Natural killer cell treated with Interleukin-12 subunit alpha and Interleukin-12 subunit beta and Interleukin-15 and Interleukin-18, amount 100 ng/mL, for 72 hours (primary cell): Measurements from ENCODE around the gene ZNF469. TPM values are rescaled to one million over a fixed set of nuclear protein-coding genes. Genes with fewer than 3 reads are reported as not detected.

Source experiments
- ATAC-seq, 2 donors: fragments of 150-1000 bp; cut with Tn5 transposase in 1 of 2; sonication (Bioruptor Pico), chemical (Tn5 transposase) in 1 of 2; 2 replicates each; pipeline ENCODE4 v1.10.0; 2021
- DNase-seq: peaks from one replicate; pipeline ENCODE4 v3.0.0; 2022; ENCODE audit warnings: low spot score
- H3K27ac Mint-ChIP-seq, 2 donors: 1 replicate in 1 of 2; 2 replicates in 1 of 2; pipeline ENCODE4 v1.8.0; 2022; ENCODE audit warnings: mixed read lengths in 2 of 2, mild to moderate bottlenecking in 1 of 2, moderate library complexity in 1 of 2
- H3K27me3 Mint-ChIP-seq, 2 donors: 1 replicate in 1 of 2; 2 replicates in 1 of 2; pipeline ENCODE4 v1.8.0; 2022; ENCODE audit warnings: mixed read lengths in 2 of 2
- H3K36me3 Mint-ChIP-seq: one replicate; pipeline ENCODE4 v1.8.0; 2022; ENCODE audit warnings: mixed read lengths
- H3K4me1 Mint-ChIP-seq, 2 donors: 1 replicate in 1 of 2; 2 replicates in 1 of 2; pipeline ENCODE4 v1.8.0; 2022; ENCODE audit warnings: low read depth in 2 of 2, mixed read lengths in 2 of 2, mild to moderate bottlenecking in 1 of 2
- H3K4me3 Mint-ChIP-seq: one replicate; pipeline ENCODE4 v1.8.0; 2022; ENCODE audit warnings: mixed read lengths
- H3K9me3 Mint-ChIP-seq: 2 replicates; pipeline ENCODE4 v1.8.0; 2022; ENCODE audit warnings: mixed read lengths
- total RNA-seq, 2 donors: library from RNA; stranded (reverse); gene quantifications; one replicate each; pipeline ENCODE4 v1.2.3, GENCODE V29; 2022

Gene ZNF469
- total RNA-seq, 2 donors from 2014 or later: 3.0 to 6.1 TPM

DNA sequence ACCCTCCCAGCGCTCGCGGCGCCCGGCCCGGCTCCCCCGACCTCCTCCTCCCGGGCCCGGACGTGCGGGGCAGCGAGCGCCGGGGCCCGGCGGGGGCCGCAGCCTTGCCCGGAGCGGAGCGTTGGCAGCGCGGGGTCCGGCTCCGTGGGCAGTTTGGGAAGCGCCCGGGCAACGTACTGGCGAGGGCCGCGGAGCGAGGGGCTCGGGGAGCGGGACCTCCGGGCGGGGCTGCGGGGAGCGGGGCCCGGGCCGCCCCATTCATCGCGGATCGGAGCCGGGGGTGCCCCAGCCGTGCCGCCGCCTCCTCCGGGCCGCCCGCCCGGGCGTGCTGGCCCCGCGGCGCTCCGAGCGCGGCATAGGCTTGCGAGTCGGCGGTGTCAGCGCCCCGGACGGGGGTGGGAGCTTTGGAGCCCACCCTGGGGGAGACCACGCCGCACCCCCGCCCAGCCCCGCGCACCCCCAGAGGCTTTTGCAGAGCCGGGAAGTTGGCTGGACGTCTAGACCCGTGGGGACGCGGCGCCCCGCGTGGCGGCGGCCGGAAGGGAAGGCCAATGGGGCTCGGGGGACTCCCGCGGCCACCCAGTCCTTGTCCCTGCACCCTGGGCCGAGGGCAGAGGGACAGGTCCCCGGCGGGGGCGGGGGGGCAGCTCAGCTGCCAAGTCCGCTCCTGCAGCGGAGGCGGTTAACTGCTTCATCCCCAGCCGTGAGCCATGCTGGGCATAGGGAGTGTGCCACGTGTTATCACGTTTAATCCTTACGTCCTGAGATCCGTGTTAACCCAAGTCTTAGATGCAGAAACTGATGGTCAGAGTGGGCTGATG, 852 bp downstream of the ZNF469 start:
- Mint-ChIP-seq H3K27ac (no peak overlapping the region), H3K4me1 (no peaks in the 10 kb centered on the region), H3K4me3 (no peak overlapping the region), H3K9me3 (no peaks in the 10 kb centered on the region), H3K27me3 (peaks cover 6 to 14% of the 10 kb centered on the region in 2 donors), H3K36me3 (no peaks in the 10 kb centered on the region)
- DNase-seq: peak; percentile 55
- no peak for ATAC-seq

DNA sequence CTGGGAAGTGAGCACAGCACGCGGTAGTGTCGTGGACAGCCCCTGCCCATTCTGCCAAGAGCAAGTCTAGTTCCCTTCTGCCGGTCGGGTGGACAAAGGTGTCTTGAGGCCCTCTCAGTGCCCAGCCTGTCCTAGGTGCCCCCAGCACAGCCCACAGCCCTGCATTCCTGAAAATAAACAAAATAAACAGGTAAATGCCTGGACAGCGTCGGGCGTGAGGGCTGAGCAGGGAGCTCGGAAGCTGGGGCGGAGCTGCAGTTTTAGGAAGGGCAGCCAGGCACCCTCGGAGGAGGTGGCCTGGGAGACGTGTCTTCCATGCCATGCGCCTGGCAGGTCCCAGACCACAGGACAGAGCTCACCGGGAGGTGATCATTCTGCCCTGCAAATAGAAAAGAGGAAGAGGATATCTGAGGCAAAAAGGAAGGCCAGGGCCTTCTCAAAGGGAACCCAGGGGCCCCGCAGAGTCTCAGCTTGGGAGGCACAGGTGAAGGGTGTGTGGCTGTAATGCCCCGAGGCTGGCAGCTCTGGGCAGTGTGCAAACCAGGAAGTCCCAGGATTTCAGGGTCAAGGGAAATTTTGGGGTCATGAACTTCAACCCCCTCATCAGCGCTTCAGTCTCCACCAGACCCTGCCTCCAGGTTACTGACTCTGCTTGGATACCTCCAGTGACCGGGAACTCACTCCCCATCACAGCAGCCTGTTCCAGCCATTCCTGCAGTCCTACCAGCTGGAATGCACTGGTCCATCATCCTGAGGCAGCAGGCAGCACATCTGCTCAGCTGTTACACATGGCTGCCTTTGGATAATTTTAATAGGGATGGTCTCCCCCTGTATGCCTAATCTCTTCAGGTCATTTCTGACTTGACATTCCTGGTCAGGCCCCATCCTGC, 1.7 kb downstream of the ZNF469 start:
- Mint-ChIP-seq H3K27me3 (peaks cover 6 to 14% of the 10 kb centered on the region in 2 donors), H3K9me3 (no peaks in the 10 kb centered on the region), H3K36me3 (no peaks in the 10 kb centered on the region), H3K4me3 (no peak overlapping the region), H3K4me1 (no peaks in the 10 kb centered on the region), H3K27ac (no peak overlapping the region)
- no peak for DNase-seq
- no peak for ATAC-seq

DNA sequence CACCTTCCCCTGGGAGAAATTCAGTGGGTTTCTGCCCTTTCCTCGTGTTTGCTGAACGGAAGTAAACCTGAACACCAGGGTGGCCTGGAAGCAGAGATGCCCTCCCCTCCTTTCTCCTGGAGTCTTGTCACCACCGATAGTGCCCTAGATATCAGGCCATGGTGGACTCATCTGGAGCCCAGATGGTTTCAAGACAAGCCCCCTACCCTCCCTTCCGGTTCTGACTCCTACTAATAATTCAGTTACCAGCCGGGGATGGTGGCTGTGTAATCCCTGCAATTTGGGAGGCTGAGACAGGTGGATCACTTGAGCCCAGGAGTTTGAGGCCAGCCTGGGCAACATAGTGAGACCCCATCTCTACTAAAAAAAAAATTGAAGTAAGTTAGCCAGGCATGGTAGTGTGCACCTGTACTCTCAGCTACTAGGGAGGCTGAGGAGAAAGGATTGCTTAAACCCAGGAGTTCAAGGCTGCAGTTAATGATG, 2.4 kb downstream of the ZNF469 start:
- Mint-ChIP-seq H3K36me3 (no peaks in the 10 kb centered on the region), H3K27ac (no peak overlapping the region), H3K9me3 (no peaks in the 10 kb centered on the region), H3K4me1 (no peaks in the 10 kb centered on the region), H3K27me3 (peaks cover 6 to 14% of the 10 kb centered on the region in 2 donors), H3K4me3 (no peak overlapping the region)
- DNase-seq (no peak), ATAC-seq (no peak)

DNA sequence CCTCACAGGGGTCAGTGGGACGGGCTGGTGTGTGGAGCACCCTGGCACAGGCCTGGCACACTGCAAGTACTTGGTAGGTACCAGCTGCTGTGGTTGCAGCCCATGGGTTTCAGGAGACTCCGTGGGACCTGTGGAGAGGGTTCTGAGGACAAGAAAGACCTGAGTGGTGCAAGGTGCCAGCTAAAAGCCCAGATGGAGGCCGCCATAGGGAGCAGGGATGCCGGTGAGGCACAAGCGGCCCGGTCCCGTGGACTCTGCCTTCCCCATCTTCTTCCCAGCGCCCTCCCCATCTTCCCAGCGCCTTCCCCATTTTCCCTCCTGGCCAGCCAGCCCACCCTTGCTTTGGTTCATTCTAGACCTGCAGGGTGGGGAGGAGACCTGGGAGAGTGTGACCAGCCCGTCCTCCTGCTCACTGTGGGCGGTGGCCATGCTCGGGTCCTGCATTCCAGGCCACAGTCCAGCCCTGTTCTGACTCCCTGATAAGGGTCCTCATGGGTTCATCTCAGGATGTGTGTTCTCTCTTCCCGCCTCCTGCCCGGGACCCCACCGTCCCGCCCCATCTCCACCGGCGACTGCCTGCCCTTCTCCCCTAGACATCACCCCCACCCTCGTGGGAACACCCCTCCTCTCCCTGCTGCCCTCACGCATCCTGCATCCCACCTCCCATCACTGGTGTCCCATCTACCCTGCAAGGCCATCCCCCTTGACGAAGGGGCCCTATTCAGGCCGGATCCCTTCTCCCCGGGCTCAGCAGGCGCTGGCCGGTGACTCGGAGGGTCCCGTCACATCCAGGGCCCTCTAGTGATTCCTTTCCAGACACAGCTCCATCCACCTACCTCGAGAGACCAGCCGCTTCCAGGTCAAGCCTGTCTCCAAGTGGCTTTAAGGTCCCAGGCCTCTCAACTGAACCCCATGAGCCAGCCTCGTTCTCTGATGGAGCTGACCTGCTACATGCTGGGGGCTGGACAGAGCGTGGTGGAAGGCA, 3.4 kb downstream of the ZNF469 start:
- H3K4me1 Mint-ChIP-seq: no peaks in the 10 kb centered on the region
- ATAC-seq: no peak
- H3K27ac Mint-ChIP-seq: no peak overlapping the region
- DNase-seq: no peak
- H3K36me3 Mint-ChIP-seq: no peaks in the 10 kb centered on the region
- no peak overlapping the region for H3K4me3 Mint-ChIP-seq
- H3K9me3 Mint-ChIP-seq: no peaks in the 10 kb centered on the region
- H3K27me3 Mint-ChIP-seq: peaks cover 6 to 17% of the 10 kb centered on the region in 2 donors

DNA sequence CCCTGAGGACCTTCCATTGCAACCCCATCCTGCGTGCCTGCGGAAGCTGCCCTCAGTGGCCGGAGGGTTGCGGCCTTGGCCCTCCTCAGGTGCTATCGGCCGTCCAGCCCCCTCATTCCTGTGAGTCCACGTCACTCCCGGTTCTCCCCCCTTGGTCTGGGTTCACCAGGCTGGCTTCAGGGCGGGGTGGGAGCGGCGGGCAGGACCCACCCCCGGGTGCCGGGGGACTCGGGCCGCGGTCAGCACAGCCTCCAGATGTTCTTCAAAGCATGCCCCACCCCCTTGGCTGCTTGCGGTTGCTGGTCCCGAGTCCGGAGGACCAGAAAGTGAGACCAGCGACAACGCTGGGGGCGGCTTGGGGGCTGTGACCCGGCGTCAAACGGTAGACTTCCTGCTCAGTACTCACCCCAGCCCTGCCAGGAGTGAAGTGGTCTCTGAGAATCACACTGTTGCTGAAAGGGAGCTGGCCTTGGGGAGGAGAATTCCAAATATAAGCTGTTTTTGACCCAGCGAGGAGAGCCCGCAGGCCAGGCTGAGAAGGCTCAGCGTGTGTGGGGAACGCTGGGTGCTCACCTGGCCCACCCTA, 4.5 kb downstream of the ZNF469 start:
- no peak for DNase-seq
- H3K4me3 Mint-ChIP-seq: no peak overlapping the region
- H3K36me3 Mint-ChIP-seq: no peaks in the 10 kb centered on the region
- H3K4me1 Mint-ChIP-seq: no peaks in the 10 kb centered on the region
- H3K9me3 Mint-ChIP-seq: no peaks in the 10 kb centered on the region
- peaks cover 5 to 19% of the 10 kb centered on the region in 2 donors for H3K27me3 Mint-ChIP-seq
- H3K27ac Mint-ChIP-seq: no peak overlapping the region
- ATAC-seq: no peak

DNA sequence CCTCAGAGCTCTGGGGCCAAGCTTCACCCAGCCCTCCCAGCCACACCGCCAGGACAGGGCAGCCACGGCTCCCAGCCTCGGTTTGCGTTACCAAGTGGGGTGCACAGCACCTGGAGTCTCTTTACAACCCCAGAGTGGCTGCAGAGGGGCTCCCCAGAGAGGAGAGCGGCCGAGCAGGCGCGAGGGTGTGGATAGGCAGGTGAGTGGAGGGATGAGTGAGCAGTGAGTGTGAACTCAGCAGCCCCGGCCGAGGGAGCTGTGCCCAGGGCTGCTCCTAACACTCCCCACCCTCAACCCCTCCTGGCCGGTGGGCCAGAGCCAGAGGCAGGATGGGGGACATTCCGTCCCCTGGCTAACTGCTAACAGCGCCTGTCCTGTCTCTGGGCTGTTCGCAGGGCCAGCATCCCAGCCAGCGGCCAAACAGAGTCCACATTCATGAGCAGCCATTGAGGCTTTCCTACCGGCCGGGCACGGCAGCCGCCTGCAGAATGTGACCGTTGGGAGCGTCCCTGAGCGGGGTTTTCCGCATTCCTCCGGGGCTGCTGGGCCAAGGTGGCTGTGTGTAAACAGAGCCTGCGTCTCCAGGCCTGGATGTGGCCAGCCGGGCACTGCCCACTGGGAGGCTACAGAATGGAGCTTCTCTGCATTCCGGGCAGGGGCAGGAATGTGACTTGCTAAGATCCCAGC, 5.3 kb downstream of the ZNF469 start:
- H3K27me3 Mint-ChIP-seq: peaks cover 5 to 18% of the 10 kb centered on the region in 2 donors

DNA sequence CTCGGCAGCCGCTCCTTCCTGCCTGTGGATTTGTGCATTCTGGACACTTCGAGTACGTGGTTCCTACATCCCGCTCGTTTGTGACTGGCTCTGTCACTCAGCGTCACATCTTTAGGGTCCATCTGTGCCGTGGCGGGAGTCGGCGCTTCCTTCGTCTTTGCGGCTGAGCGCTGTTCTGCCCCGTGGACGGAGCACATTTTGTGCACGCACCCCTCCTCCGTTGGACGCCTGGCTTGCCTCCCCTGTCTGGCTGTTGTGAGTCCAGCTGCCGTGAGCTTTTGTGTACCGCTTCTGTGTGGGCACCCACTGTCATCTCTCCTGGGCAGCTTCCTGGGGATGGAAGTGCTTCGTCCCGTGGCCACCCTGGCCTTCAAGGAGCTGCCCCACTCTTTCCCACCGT, 6.4 kb downstream of the ZNF469 start:
- Mint-ChIP-seq H3K4me1 (no peaks in the 10 kb centered on the region), H3K9me3 (no peaks in the 10 kb centered on the region), H3K27me3 (peaks cover 5 to 16% of the 10 kb centered on the region in 2 donors), H3K4me3 (no peak overlapping the region), H3K36me3 (no peaks in the 10 kb centered on the region), H3K27ac (no peak overlapping the region)
- ATAC-seq (no peak), DNase-seq (no peak)

More for the DNA sequence above, 5.3 kb downstream of the ZNF469 start:
- no peak for DNase-seq
- H3K9me3 Mint-ChIP-seq: no peaks in the 10 kb centered on the region
- H3K4me3 Mint-ChIP-seq: no peak overlapping the region
- no peaks in the 10 kb centered on the region for H3K36me3 Mint-ChIP-seq
- no peak for ATAC-seq
- H3K27ac Mint-ChIP-seq: no peak overlapping the region
- no peaks in the 10 kb centered on the region for H3K4me1 Mint-ChIP-seq

DNA sequence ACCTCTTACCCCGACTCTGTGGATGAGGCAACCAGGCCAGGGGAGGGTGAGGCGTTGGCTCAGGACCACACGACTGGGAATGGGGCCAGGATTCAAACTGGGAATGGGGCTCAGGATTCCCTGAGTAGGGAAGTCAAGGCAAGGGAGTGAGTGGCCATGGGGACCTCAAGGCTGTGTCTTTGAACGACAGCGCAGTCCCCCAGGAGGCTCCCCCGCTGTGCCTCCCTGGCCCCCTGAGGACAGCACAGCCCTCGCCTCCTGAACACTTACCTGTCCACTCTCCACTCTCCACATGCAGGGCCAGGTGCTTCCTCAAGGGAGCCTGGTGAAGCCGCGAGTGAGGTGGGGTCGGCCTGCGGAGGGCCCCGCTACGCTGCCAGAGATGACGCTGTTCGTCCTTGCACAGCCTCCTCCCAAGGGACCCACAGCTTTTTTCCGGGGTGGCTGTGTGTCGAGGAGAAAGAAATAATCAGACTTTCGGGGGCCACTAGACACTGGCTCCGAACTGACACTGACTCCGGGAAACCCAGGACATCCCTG, 6.9 kb downstream of the ZNF469 start:
- DNase-seq: no peak
- no peak overlapping the region for H3K4me3 Mint-ChIP-seq
- H3K27ac Mint-ChIP-seq: no peak overlapping the region
- peaks cover 5 to 13% of the 10 kb centered on the region in 2 donors for H3K27me3 Mint-ChIP-seq
- no peak for ATAC-seq
- no peaks in the 10 kb centered on the region for H3K36me3 Mint-ChIP-seq
- H3K4me1 Mint-ChIP-seq: no peaks in the 10 kb centered on the region
- H3K9me3 Mint-ChIP-seq: no peaks in the 10 kb centered on the region

DNA sequence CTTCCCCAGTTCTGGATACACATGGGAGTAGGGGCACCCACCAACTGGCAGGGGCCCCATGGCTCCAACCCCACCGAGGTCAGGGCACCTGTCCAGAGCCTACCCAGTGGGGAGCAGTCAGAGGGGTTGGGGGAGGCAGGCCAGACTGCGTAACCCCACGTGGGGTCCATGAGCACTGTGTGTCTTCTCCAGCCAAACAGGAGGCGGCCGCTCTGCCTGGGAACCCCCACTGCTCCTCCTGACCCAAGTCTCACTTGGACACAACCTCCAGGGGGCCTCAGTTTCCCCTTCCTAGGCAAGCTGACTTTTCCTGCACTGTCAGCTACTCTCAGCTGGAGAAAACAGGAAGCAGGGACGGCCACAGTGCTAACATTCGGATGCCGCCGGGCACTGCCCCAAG, 7.5 kb downstream of the ZNF469 start:
- no peaks in the 10 kb centered on the region for H3K9me3 Mint-ChIP-seq
- peaks cover 5 to 13% of the 10 kb centered on the region in 2 donors for H3K27me3 Mint-ChIP-seq
- no peaks in the 10 kb centered on the region for H3K36me3 Mint-ChIP-seq
- H3K27ac Mint-ChIP-seq: no peak overlapping the region
- H3K4me3 Mint-ChIP-seq: no peak overlapping the region
- ATAC-seq (no peak), DNase-seq (no peak)
- H3K4me1 Mint-ChIP-seq: no peaks in the 10 kb centered on the region

DNA sequence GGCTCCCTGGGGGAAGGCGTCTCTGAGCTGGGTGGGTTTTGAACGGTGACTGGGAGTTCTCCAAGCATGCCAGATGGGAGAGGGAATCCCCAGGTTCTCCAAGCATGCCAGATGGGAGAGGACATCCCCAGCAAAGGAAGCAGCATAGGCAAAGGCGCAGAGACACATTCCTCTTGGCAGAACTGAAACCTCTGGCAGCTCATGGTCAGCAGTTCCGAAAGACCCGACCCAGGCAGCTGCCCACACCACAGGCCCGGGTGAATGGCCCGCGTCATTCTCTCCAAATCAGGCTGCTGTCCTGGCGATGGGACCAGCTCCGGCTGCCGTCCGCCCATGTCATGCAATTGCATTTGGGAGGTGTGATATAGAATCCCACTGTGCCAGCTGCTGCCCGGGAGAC, 8.0 kb downstream of the ZNF469 start:
- Mint-ChIP-seq H3K27me3 (peaks cover 5 to 13% of the 10 kb centered on the region in 2 donors), H3K9me3 (no peaks in the 10 kb centered on the region), H3K36me3 (no peaks in the 10 kb centered on the region), H3K4me1 (no peaks in the 10 kb centered on the region), H3K27ac (no peak overlapping the region), H3K4me3 (no peak overlapping the region)
- no peak for DNase-seq
- no peak for ATAC-seq

DNA sequence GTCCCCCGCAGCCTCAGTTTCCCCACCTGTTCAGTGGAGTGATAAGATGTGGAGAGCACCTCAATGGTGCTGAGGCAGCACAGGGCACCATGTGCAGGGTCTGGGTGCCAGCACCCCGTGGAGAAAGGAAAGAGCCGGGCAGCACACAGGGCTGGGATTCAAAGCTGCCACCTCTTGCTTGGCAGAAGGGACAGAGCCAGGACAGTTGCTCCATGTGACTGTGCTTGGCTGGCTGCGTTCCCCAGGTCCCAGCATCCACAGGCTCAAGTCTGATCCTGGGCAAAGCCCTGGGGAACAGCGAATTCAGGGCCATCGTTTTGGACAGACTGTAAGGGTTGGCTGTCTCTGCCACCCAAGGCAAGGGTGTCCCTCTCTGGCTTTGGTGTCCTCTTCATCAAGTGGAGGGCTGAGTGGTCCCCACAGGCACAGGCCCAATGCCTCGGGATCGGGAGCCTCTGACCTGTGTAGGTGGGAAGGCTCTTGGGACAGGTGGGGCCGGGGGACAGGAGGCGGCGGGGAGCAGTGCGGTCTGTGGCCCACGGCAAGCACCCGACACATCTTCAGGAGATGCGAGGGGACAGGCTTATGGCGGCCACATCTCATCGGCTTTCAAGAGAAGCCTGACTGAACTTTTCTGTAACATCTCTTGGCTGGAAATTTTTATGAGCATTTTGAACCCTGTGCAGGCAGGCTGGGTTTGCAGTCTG, 8.5 kb downstream of the ZNF469 start:
- Mint-ChIP-seq H3K36me3 (no peaks in the 10 kb centered on the region), H3K9me3 (no peaks in the 10 kb centered on the region), H3K4me3 (no peak overlapping the region), H3K4me1 (no peaks in the 10 kb centered on the region), H3K27me3 (peaks cover 5 to 11% of the 10 kb centered on the region in 2 donors), H3K27ac (no peak overlapping the region)
- DNase-seq (no peak), ATAC-seq (no peak)

DNA sequence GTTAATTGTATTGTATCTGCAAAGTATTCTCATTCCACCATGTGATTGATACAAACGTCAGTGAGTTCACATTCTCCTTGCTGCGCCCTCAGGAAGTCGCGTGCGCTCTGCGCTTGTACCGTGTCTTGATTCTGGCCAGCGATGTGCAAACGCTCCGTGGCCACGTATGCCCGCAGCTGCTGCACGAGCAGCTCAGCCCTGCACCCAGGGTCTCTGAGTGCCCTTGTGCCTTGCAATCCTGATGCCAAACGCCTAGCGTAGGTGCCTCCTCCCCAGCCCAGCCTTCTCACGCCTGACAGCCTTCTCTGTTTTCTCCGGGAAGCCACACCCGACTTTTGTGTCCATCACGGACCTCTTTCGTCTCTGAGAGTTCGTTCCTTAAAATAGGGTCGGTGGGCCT, 9.4 kb downstream of the ZNF469 start:
- Mint-ChIP-seq H3K36me3 (no peaks in the 10 kb centered on the region), H3K27ac (no peak overlapping the region), H3K9me3 (no peaks in the 10 kb centered on the region), H3K4me3 (no peak overlapping the region), H3K4me1 (no peaks in the 10 kb centered on the region), H3K27me3 (peaks cover 5 to 8% of the 10 kb centered on the region in 2 donors)
- no peak for ATAC-seq
- DNase-seq: no peak
